ENCODE measurements around the gene TMEM100.

The TMEM100 gene

GRCh38 chr17:55722016-55722736 is 488 bp downstream of the TMEM100 start:
- Histone ChIP-seq H3K27me3 (ENCODE audit: insufficient read depth, low read length, poor library complexity, severe bottlenecking) (no peaks in the 10 kb centered on the region), H3K9me3 (ENCODE audit: insufficient read depth, low read depth, low read length) (no peaks in the 10 kb centered on the region), H3F3A (ENCODE audit: low read depth) (no peaks in the 10 kb centered on the region), H3K9me2 (replicated peaks; ENCODE audit: low read depth, low read length) (no peaks in the 10 kb centered on the region), H3K9ac (ENCODE audit: low read depth, low read length, poor library complexity, severe bottlenecking) (no peak overlapping the region), H3K4me2 (ENCODE audit: low read depth, low read length, poor library complexity, severe bottlenecking) (peak overlapping the region; percentile 75), H3K4me3 (ENCODE audit: low read length, poor library complexity, severe bottlenecking) (no peak overlapping the region), H3K36me3 (ENCODE audit: insufficient read depth, low read length) (no peaks in the 10 kb centered on the region), H4K20me1 (ENCODE audit: insufficient read depth, low read length, poor library complexity, severe bottlenecking) (no peaks in the 10 kb centered on the region), H3K4me1 (ENCODE audit: insufficient read depth, low read length, poor library complexity, severe bottlenecking) (peaks cover 29% of the 10 kb centered on the region), H2AFZ (ENCODE audit: low read length) (no peak overlapping the region), H3K79me2 (ENCODE audit: insufficient read depth, low read length) (no peaks in the 10 kb centered on the region)
- no peak for TF ChIP-seq CTCF (conservative IDR thresholded peaks at IDR 0.05; ENCODE audit: low read length)
- no peak for TF ChIP-seq EZH2phosphoT487 (IDR thresholded peaks at IDR 0.05; ENCODE audit: borderline replicate concordance)

GRCh38 chr17:55720919-55721836 is 1.5 kb downstream of the TMEM100 start:
- H3K9me3 ChIP-seq (ENCODE audit: insufficient read depth, low read depth, low read length) = no peaks in the 10 kb centered on the region
- peaks cover 29% of the 10 kb centered on the region for H3K4me1 ChIP-seq (ENCODE audit: insufficient read depth, low read length, poor library complexity, severe bottlenecking)
- peak overlapping the region; percentile 43 for H3K9ac ChIP-seq (ENCODE audit: low read depth, low read length, poor library complexity, severe bottlenecking)
- H3K36me3 ChIP-seq (ENCODE audit: insufficient read depth, low read length) = no peaks in the 10 kb centered on the region
- H3K9me2 ChIP-seq (replicated peaks; ENCODE audit: low read depth, low read length) = no peaks in the 10 kb centered on the region
- H3K4me2 ChIP-seq (ENCODE audit: low read depth, low read length, poor library complexity, severe bottlenecking) = peak overlapping the region; percentile 75
- H3K4me3 ChIP-seq (ENCODE audit: low read length, poor library complexity, severe bottlenecking) = peak overlapping the region; percentile 59
- no peaks in the 10 kb centered on the region for H4K20me1 ChIP-seq (ENCODE audit: insufficient read depth, low read length, poor library complexity, severe bottlenecking)
- no peaks in the 10 kb centered on the region for H3K79me2 ChIP-seq (ENCODE audit: insufficient read depth, low read length)
- peak overlapping the region; percentile 74 for H2AFZ ChIP-seq (ENCODE audit: low read length)
- H3F3A ChIP-seq (ENCODE audit: low read depth) = no peaks in the 10 kb centered on the region
- TF ChIP-seq EZH2phosphoT487 (IDR thresholded peaks at IDR 0.05; ENCODE audit: borderline replicate concordance) = no peak
- TF ChIP-seq CTCF (conservative IDR thresholded peaks at IDR 0.05; ENCODE audit: low read length) = peak; percentile 41
- H3K27me3 ChIP-seq (ENCODE audit: insufficient read depth, low read length, poor library complexity, severe bottlenecking) = no peaks in the 10 kb centered on the region

- H4K20me1 ChIP-seq (ENCODE audit: insufficient read depth, low read length, poor library complexity, severe bottlenecking) = no peaks in the 10 kb centered on the region
- no peak overlapping the region for H2AFZ ChIP-seq (ENCODE audit: low read length)
- no peak overlapping the region for H3K9ac ChIP-seq (ENCODE audit: low read depth, low read length, poor library complexity, severe bottlenecking)
- no peak overlapping the region for H3K4me2 ChIP-seq (ENCODE audit: low read depth, low read length, poor library complexity, severe bottlenecking)
- H3K4me1 ChIP-seq (ENCODE audit: insufficient read depth, low read length, poor library complexity, severe bottlenecking) = peaks cover 24% of the 10 kb centered on the region
- no peaks in the 10 kb centered on the region for H3K9me3 ChIP-seq (ENCODE audit: insufficient read depth, low read depth, low read length)
- no peaks in the 10 kb centered on the region for H3K27me3 ChIP-seq (ENCODE audit: insufficient read depth, low read length, poor library complexity, severe bottlenecking)
- H3K36me3 ChIP-seq (ENCODE audit: insufficient read depth, low read length) = no peaks in the 10 kb centered on the region
- H3F3A ChIP-seq (ENCODE audit: low read depth) = no peaks in the 10 kb centered on the region
- H3K4me3 ChIP-seq (ENCODE audit: low read length, poor library complexity, severe bottlenecking) = no peak overlapping the region
- H3K79me2 ChIP-seq (ENCODE audit: insufficient read depth, low read length) = no peaks in the 10 kb centered on the region
- no peaks in the 10 kb centered on the region for H3K9me2 ChIP-seq (replicated peaks; ENCODE audit: low read depth, low read length)
- TF ChIP-seq EZH2phosphoT487 (IDR thresholded peaks at IDR 0.05; ENCODE audit: borderline replicate concordance) (no peak), CTCF (conservative IDR thresholded peaks at IDR 0.05; ENCODE audit: low read length) (peak; percentile 87)
These were observed 4.5 kb downstream of the TMEM100 start for GRCh38 chr17:55717898-55718735.

Data from Loucy (cell line).